Liver (tissue), 9 donors: Measurements from ENCODE around the gene KSR1. TPM values are rescaled to one million over a fixed set of nuclear protein-coding genes. Genes with fewer than 3 reads are reported as not detected.

Source experiments
- DNase-seq: peaks from one replicate; pipeline ENCODE4 v3.0.0-alpha.2; 2017; ENCODE audit warnings: low spot score
- H3K27ac ChIP-seq, 2 donors: one replicate each; pipeline ENCODE4 v1.7.0; 2013; ENCODE audit warnings: inconsistent platforms in 2 of 2, low read length in 2 of 2, control low read depth in 1 of 2, low read depth in 1 of 2, mild to moderate bottlenecking in 1 of 2
- H3K27me3 ChIP-seq, 4 donors: one replicate each; pipeline versions ENCODE4 v1.6.1 to v1.7.0; 2013; ENCODE audit warnings: low read length in 3 of 4, inconsistent platforms in 1 of 4, mild to moderate bottlenecking in 1 of 4, moderate library complexity in 1 of 4; ENCODE audit not compliant: control insufficient read depth in 4 of 4, insufficient read depth in 4 of 4
- H3K36me3 ChIP-seq, 4 donors: one replicate each; pipeline versions ENCODE4 v1.6.1 to v1.7.0; 2013; ENCODE audit warnings: low read length in 3 of 4, mild to moderate bottlenecking in 3 of 4, low read depth in 1 of 4, moderate library complexity in 1 of 4; ENCODE audit not compliant: control insufficient read depth in 4 of 4, insufficient read depth in 3 of 4
- H3K4me1 ChIP-seq, 4 donors: one replicate each; pipeline versions ENCODE4 v1.6.1 to v1.7.0; 2013; ENCODE audit warnings: low read length in 3 of 4, mild to moderate bottlenecking in 3 of 4, moderate library complexity in 1 of 4; ENCODE audit not compliant: control insufficient read depth in 4 of 4, insufficient read depth in 4 of 4
- H3K4me3 ChIP-seq, 3 donors: one replicate each; pipeline versions ENCODE4 v1.6.1 to v1.7.0; 2013; ENCODE audit warnings: low read length in 3 of 3, control low read depth in 1 of 3, low read depth in 1 of 3, mild to moderate bottlenecking in 1 of 3
- H3K9ac ChIP-seq, 2 donors: one replicate each; pipeline ENCODE4 v1.7.0; 2013; ENCODE audit warnings: low read length in 2 of 2, mild to moderate bottlenecking in 2 of 2, moderate library complexity in 2 of 2, control low read depth in 1 of 2, low read depth in 1 of 2
- H3K9me3 ChIP-seq, 4 donors: one replicate each; pipeline versions ENCODE4 v1.6.1 to v1.7.0; 2013; ENCODE audit warnings: low read length in 3 of 4; ENCODE audit not compliant: control insufficient read depth in 4 of 4
- EGR1 ChIP-seq, 2 donors: IDR thresholded peaks; 2 replicates each; pipeline ENCODE4 v1.6.1; 2016 to 2018; ENCODE audit warnings: antibody characterized with exemption in 2 of 2, low read depth in 2 of 2
- FOXA1 ChIP-seq: IDR thresholded peaks from 2 replicates; pipeline ENCODE4 v1.6.1; 2016; ENCODE audit warnings: antibody characterized with exemption
- FOXA2 ChIP-seq: IDR thresholded peaks from 2 replicates; pipeline ENCODE4 v1.6.1; 2016; ENCODE audit warnings: antibody characterized with exemption
- GABPA ChIP-seq, 2 donors: IDR thresholded peaks in 1 of 2; conservative IDR thresholded peaks in 1 of 2; 2 replicates each; pipeline ENCODE4 v1.6.1; 2016; ENCODE audit warnings: antibody characterized with exemption in 2 of 2, mild to moderate bottlenecking in 1 of 2, moderate library complexity in 1 of 2
- HNF4A ChIP-seq, 2 donors: conservative IDR thresholded peaks; 2 replicates each; pipeline ENCODE4 v1.6.1; 2016; ENCODE audit warnings: antibody characterized with exemption in 2 of 2, mild to moderate bottlenecking in 2 of 2
- HNF4G ChIP-seq: IDR thresholded peaks from 2 replicates; pipeline ENCODE4 v1.6.1; 2016; ENCODE audit warnings: antibody characterized with exemption
- NR2F2 ChIP-seq: IDR thresholded peaks from 2 replicates; pipeline ENCODE4 v1.6.1; 2016; ENCODE audit warnings: antibody characterized with exemption
- RAD21 ChIP-seq, 2 donors: IDR thresholded peaks; 2 replicates each; pipeline ENCODE4 v1.6.1; 2016; ENCODE audit warnings: antibody characterized with exemption in 2 of 2, mild to moderate bottlenecking in 2 of 2
- REST ChIP-seq: IDR thresholded peaks from 2 replicates; pipeline ENCODE4 v1.6.1; 2016; ENCODE audit warnings: antibody characterized with exemption, mild to moderate bottlenecking
- RXRA ChIP-seq, 2 donors: IDR thresholded peaks; 2 replicates each; pipeline ENCODE4 v1.6.1; 2017 to 2018; ENCODE audit warnings: antibody characterized with exemption in 2 of 2, mild to moderate bottlenecking in 1 of 2
- SP1 ChIP-seq: IDR thresholded peaks from 2 replicates; pipeline ENCODE4 v1.6.1; 2018; ENCODE audit warnings: antibody characterized with exemption, mild to moderate bottlenecking
- TAF1 ChIP-seq: conservative IDR thresholded peaks from 2 replicates; pipeline ENCODE4 v1.6.1; 2016; ENCODE audit warnings: antibody characterized with exemption, mild to moderate bottlenecking
- YY1 ChIP-seq: IDR thresholded peaks from 2 replicates; pipeline ENCODE4 v1.6.1; 2016; ENCODE audit warnings: antibody characterized with exemption, mild to moderate bottlenecking
- WGBS: extraction: QIAGEN DNeasy Blood & Tissue Kit; methylation state at CpG from one replicate; pipeline ENCODE4 v1.1.7; 2013; 5-methylcytosine and 5-hydroxymethylcytosine counted together
- polyA plus RNA-seq, 2 donors: library from polyadenylated mRNA; stranded (reverse) in 1 of 2; unstranded in 1 of 2; fragments of 200-250 nt in 1 of 2; fragments of >200 nt in 1 of 2; fragmentation: Nextera tagmentation in 1 of 2; extraction: Ambion mirVana in 1 of 2; gene quantifications; one replicate each; pipeline versions ENCODE4 v1.2.1 to v1.2.3, GENCODE V29; 2013 to 2015
- total RNA-seq, 2 donors: library from RNA; depleted of rRNA; stranded (reverse); fragments of >200 nt; gene quantifications; one replicate each; pipeline ENCODE4 v1.2.3, GENCODE V29; 2014
- TF ChIP-seq, protein P1 (sequence below): fragments of 150-350 bp; IDR thresholded peaks from 2 replicates; pipeline ENCODE4 v1.5.1; 2017; ENCODE audit warnings: improper control_type of control experiment, low read depth, low read length; ENCODE audit not compliant: missing input control
- TF ChIP-seq, protein P2 (sequence below): IDR thresholded peaks from 2 replicates; pipeline ENCODE4 v1.6.1; 2016; ENCODE audit warnings: antibody characterized with exemption
- TF ChIP-seq, protein P3 (sequence below): IDR thresholded peaks from 2 replicates; pipeline ENCODE4 v1.6.1; 2016; ENCODE audit warnings: antibody characterized with exemption
- TF ChIP-seq, protein P4 (sequence below): IDR thresholded peaks from 2 replicates; pipeline ENCODE4 v1.6.1; 2016; ENCODE audit warnings: antibody characterized with exemption
- donor health status: healthy.
- donor health status: healthy.
- donor health status: healthy.
- donor health status: healthy.
- donor health status: healthy.

KSR1 gene
- total and polyA plus RNA-seq, 4 donors, result 1.2 to 9.0 (median 4.1) TPM

GRCh38 chr17:27625856-27626255, 169.6 kb downstream of the KSR1 start:
- Histone ChIP-seq H3K9ac (no peak overlapping the region), H3K27ac (no peak overlapping the region), H3K4me3 (no peak overlapping the region), H3K9me3 (no peaks in the 10 kb centered on the region), H3K27me3 (no peaks in the 10 kb centered on the region), H3K4me1 (no peaks in the 10 kb centered on the region), H3K36me3 (peaks cover 0 to 14% (median 8%) of the 10 kb centered on the region in 4 donors)
- WGBS, result 91% methylated on average over 5 of the region's 5 CpGs
- no peak for TF ChIP-seq TAF1
- TF ChIP-seq FOXA2, result no peak
- TF ChIP-seq RXRA (IDR thresholded peaks at IDR 0.05), result no peak
- TF ChIP-seq, protein P1, sequence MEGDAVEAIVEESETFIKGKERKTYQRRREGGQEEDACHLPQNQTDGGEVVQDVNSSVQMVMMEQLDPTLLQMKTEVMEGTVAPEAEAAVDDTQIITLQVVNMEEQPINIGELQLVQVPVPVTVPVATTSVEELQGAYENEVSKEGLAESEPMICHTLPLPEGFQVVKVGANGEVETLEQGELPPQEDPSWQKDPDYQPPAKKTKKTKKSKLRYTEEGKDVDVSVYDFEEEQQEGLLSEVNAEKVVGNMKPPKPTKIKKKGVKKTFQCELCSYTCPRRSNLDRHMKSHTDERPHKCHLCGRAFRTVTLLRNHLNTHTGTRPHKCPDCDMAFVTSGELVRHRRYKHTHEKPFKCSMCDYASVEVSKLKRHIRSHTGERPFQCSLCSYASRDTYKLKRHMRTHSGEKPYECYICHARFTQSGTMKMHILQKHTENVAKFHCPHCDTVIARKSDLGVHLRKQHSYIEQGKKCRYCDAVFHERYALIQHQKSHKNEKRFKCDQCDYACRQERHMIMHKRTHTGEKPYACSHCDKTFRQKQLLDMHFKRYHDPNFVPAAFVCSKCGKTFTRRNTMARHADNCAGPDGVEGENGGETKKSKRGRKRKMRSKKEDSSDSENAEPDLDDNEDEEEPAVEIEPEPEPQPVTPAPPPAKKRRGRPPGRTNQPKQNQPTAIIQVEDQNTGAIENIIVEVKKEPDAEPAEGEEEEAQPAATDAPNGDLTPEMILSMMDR, result no peak
- TF ChIP-seq, protein P2, sequence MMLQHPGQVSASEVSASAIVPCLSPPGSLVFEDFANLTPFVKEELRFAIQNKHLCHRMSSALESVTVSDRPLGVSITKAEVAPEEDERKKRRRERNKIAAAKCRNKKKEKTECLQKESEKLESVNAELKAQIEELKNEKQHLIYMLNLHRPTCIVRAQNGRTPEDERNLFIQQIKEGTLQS, result no peak
- no peak for TF ChIP-seq YY1
- TF ChIP-seq GABPA (IDR thresholded peaks at IDR 0.05 in 1 of 2, conservative IDR thresholded peaks at IDR 0.05 in 1 of 2), result no peak
- no peak for TF ChIP-seq NR2F2
- TF ChIP-seq RAD21 (IDR thresholded peaks at IDR 0.05), result no peak
- TF ChIP-seq, protein P3, sequence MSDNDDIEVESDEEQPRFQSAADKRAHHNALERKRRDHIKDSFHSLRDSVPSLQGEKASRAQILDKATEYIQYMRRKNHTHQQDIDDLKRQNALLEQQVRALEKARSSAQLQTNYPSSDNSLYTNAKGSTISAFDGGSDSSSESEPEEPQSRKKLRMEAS, result no peak
- no peak for TF ChIP-seq HNF4G
- no peak for TF ChIP-seq SP1
- TF ChIP-seq HNF4A (conservative IDR thresholded peaks at IDR 0.05), result no peak
- TF ChIP-seq REST, result no peak
- TF ChIP-seq, protein P4, sequence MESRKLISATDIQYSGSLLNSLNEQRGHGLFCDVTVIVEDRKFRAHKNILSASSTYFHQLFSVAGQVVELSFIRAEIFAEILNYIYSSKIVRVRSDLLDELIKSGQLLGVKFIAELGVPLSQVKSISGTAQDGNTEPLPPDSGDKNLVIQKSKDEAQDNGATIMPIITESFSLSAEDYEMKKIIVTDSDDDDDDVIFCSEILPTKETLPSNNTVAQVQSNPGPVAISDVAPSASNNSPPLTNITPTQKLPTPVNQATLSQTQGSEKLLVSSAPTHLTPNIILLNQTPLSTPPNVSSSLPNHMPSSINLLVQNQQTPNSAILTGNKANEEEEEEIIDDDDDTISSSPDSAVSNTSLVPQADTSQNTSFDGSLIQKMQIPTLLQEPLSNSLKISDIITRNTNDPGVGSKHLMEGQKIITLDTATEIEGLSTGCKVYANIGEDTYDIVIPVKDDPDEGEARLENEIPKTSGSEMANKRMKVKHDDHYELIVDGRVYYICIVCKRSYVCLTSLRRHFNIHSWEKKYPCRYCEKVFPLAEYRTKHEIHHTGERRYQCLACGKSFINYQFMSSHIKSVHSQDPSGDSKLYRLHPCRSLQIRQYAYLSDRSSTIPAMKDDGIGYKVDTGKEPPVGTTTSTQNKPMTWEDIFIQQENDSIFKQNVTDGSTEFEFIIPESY, result no peak
- TF ChIP-seq EGR1 (IDR thresholded peaks at IDR 0.05; ENCODE audit: low read depth in 2 of 2), result no peak
- no peak for TF ChIP-seq FOXA1
- DNase-seq, result no peak

DNA sequence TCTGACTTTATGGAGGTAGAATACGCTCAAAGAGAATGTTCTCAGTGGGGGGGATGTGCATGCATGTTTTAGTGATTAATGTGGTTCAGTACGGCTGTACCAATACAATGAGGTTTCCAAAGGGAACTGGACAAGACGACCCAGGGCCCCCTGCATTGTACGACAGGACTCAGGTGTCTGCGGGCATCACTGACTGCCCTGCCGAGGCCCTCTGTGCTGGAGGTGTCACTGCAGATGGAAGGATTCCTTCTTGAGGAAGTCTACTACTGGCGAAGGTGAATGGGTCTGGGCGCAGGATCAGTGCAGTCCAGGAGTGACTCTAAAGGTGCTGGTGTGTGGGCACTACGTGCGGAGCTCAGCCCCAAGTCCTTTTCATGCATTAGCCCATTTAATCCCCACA, 171.3 kb downstream of the KSR1 start:
- H3K36me3 ChIP-seq, result peaks cover 0 to 10% (median 7%) of the 10 kb centered on the region in 4 donors
- no peak overlapping the region for H3K27ac ChIP-seq
- TF ChIP-seq EGR1 (IDR thresholded peaks at IDR 0.05; ENCODE audit: low read depth in 2 of 2), result no peak
- no peak for TF ChIP-seq HNF4G
- no peaks in the 10 kb centered on the region for H3K27me3 ChIP-seq
- H3K4me1 ChIP-seq, result no peaks in the 10 kb centered on the region
- 91% methylated on average over 10 of the region's 10 CpGs for WGBS
- no peak overlapping the region for H3K4me3 ChIP-seq
- DNase-seq, result no peak
- H3K9ac ChIP-seq, result no peak overlapping the region
- no peaks in the 10 kb centered on the region for H3K9me3 ChIP-seq
